HUES64 (cell line): ENCODE measurements around the gene PHC3. TPM values are rescaled to one million over a fixed set of nuclear protein-coding genes. Genes with fewer than 3 reads are reported as not detected.

Experiments used
- H3K27ac ChIP-seq: 2 replicates; pipeline ENCODE4 v1.7.0; 2013; ENCODE audit warnings: low read depth, low read length, inconsistent platforms
- H3K27me3 ChIP-seq: 2 replicates; pipeline ENCODE4 v1.6.1; 2013; ENCODE audit warnings: mild to moderate bottlenecking, low read length; ENCODE audit not compliant: insufficient read depth
- H3K36me3 ChIP-seq: 2 replicates; pipeline ENCODE4 v1.6.1; 2013; ENCODE audit warnings: mild to moderate bottlenecking, low read length; ENCODE audit not compliant: insufficient read depth
- H3K4me1 ChIP-seq: 2 replicates; pipeline ENCODE4 v1.6.1; 2013; ENCODE audit warnings: mild to moderate bottlenecking, low read length, moderate library complexity; ENCODE audit not compliant: insufficient read depth
- H3K4me3 ChIP-seq: 2 replicates; pipeline ENCODE4 v1.5.1; 2013; ENCODE audit warnings: mild to moderate bottlenecking, low read length, moderate library complexity
- H3K9ac ChIP-seq: 2 replicates; pipeline ENCODE4 v1.6.1; 2013; ENCODE audit warnings: mild to moderate bottlenecking, low read depth, low read length
- H3K9me3 ChIP-seq: 2 replicates; pipeline ENCODE4 v1.6.1; 2013; ENCODE audit warnings: low read depth, low read length; ENCODE audit not compliant: insufficient read depth
- WGBS: fragments of 150-250, 120-280 bp; methylation state at CpG from one replicate; pipeline ENCODE4 v1.1.7; 2013; ENCODE audit warnings: missing lambda C conversion rate; 5-methylcytosine and 5-hydroxymethylcytosine counted together
- polyA plus RNA-seq, 2 experiments: library from polyadenylated mRNA; stranded (reverse); fragments of 50-300 nt; gene quantifications; one replicate each; pipeline ENCODE4 v1.2.3, GENCODE V29; 2013

Gene PHC3
- 12.8 TPM for polyA plus RNA-seq (2013, experiment 1 of 2)
- polyA plus RNA-seq (2013, experiment 2 of 2): 11.6 TPM

GRCh38 chr3:170180908-170181885 is at the start of gene PHC3:
PHC3 (minus strand) TSS chr3:170181733; CDS start chr3:170181715, 18 bp downstream.
- peak within 1 kb of the TSS; percentile 99 for H3K4me3 ChIP-seq
- under 1% methylated on average over 71 of the region's 71 CpGs for WGBS
- H3K4me1 ChIP-seq: peaks cover 16% of the 10 kb centered on the region
- H3K27me3 ChIP-seq: no peaks in the 10 kb centered on the region
- no peaks in the 10 kb centered on the region for H3K9me3 ChIP-seq
- H3K36me3 ChIP-seq: peaks cover 27% of the 10 kb centered on the region
- H3K9ac ChIP-seq: peak within 1 kb of the TSS; percentile 89
- peak within 1 kb of the TSS; percentile 76 for H3K27ac ChIP-seq

GRCh38 chr3:170228093-170228766 is 46.7 kb upstream of the PHC3 start:
- peaks cover 29% of the 10 kb centered on the region for H3K4me1 ChIP-seq
- no peaks in the 10 kb centered on the region for H3K36me3 ChIP-seq
- no peak overlapping the region for H3K27ac ChIP-seq
- no peaks in the 10 kb centered on the region for H3K27me3 ChIP-seq
- WGBS: 90% methylated on average over 2 of the region's 2 CpGs
- no peak overlapping the region for H3K9ac ChIP-seq
- H3K4me3 ChIP-seq: no peak overlapping the region
- no peaks in the 10 kb centered on the region for H3K9me3 ChIP-seq

GRCh38 chr3:170226426-170226960 is 45.0 kb upstream of the PHC3 start:
- H3K9ac ChIP-seq: no peak overlapping the region
- no peaks in the 10 kb centered on the region for H3K9me3 ChIP-seq
- WGBS: 80% methylated on average over 1 of the region's 1 CpG
- H3K4me1 ChIP-seq: peaks cover 29% of the 10 kb centered on the region
- H3K27ac ChIP-seq: no peak overlapping the region
- no peak overlapping the region for H3K4me3 ChIP-seq
- H3K36me3 ChIP-seq: no peaks in the 10 kb centered on the region
- no peaks in the 10 kb centered on the region for H3K27me3 ChIP-seq

- H3K27ac ChIP-seq: no peak overlapping the region
- H3K36me3 ChIP-seq: no peaks in the 10 kb centered on the region
- no peak overlapping the region; the same call in 1 of the 2 replicates for H3K4me3 ChIP-seq
- 100% methylated on average over 1 of the region's 1 CpG for WGBS
- H3K9me3 ChIP-seq: no peaks in the 10 kb centered on the region
- H3K4me1 ChIP-seq: peaks cover 29% of the 10 kb centered on the region
- no peaks in the 10 kb centered on the region for H3K27me3 ChIP-seq
- H3K9ac ChIP-seq: no peak overlapping the region
These were observed 43.6 kb upstream of the PHC3 start for GRCh38 chr3:170225166-170225565.

GRCh38 chr3:170222647-170223541 is 41.4 kb upstream of the PHC3 start:
- Histone ChIP-seq H3K4me3 (peak overlapping the region; percentile 85), H3K27me3 (no peaks in the 10 kb centered on the region), H3K9me3 (no peaks in the 10 kb centered on the region), H3K36me3 (no peaks in the 10 kb centered on the region), H3K9ac (peak overlapping the region; percentile 98), H3K4me1 (peaks cover 29% of the 10 kb centered on the region), H3K27ac (peak overlapping the region; percentile 96)
- 1% methylated on average over 42 of the region's 42 CpGs for WGBS

- WGBS: 2% methylated on average over 60 of the region's 60 CpGs
- Histone ChIP-seq H3K4me3 (peak within 1 kb of the TSS; percentile 85), H3K9me3 (no peaks in the 10 kb centered on the region), H3K36me3 (no peaks in the 10 kb centered on the region), H3K27me3 (no peaks in the 10 kb centered on the region), H3K9ac (peak within 1 kb of the TSS; percentile 98), H3K27ac (peak within 1 kb of the TSS; percentile 96), H3K4me1 (peaks cover 29% of the 10 kb centered on the region)
These were observed 40.6 kb upstream of the PHC3 start, which contains the start of gene PRKCI for GRCh38 chr3:170221924-170222646. PRKCI (plus strand) TSS chr3:170222424; CDS start chr3:170222670, 246 bp downstream.

GRCh38 chr3:170220871-170221270 is 39.3 kb upstream of the PHC3 start:
- 95% methylated on average over 4 of the region's 4 CpGs for WGBS
- Histone ChIP-seq H3K4me1 (peaks cover 21% of the 10 kb centered on the region), H3K36me3 (no peaks in the 10 kb centered on the region), H3K4me3 (no peak overlapping the region), H3K27ac (no peak overlapping the region), H3K27me3 (no peaks in the 10 kb centered on the region), H3K9me3 (no peaks in the 10 kb centered on the region), H3K9ac (no peak overlapping the region)

GRCh38 chr3:170219850-170220249 is 38.3 kb upstream of the PHC3 start:
- Histone ChIP-seq H3K36me3 (no peaks in the 10 kb centered on the region), H3K27ac (no peak overlapping the region), H3K4me3 (no peak overlapping the region), H3K9ac (no peak overlapping the region), H3K9me3 (no peaks in the 10 kb centered on the region), H3K4me1 (peaks cover 13% of the 10 kb centered on the region; the same call in 1 of the 2 replicates), H3K27me3 (no peaks in the 10 kb centered on the region)
- no CpG with 5 or more reads among the region's 1 CpG for WGBS

GRCh38 chr3:170211668-170212067 is 30.1 kb upstream of the PHC3 start:
- Histone ChIP-seq H3K27me3 (no peaks in the 10 kb centered on the region), H3K36me3 (no peaks in the 10 kb centered on the region), H3K9ac (no peak overlapping the region), H3K4me1 (no peaks in the 10 kb centered on the region), H3K27ac (no peak overlapping the region), H3K4me3 (no peak overlapping the region), H3K9me3 (0 out of 2 replicates have a peak, but pooled peaks cover 10% of the 10 kb centered on the region)
- 75% methylated on average over 1 of the region's 1 CpG for WGBS

GRCh38 chr3:170207717-170208116 is 26.2 kb upstream of the PHC3 start:
- Histone ChIP-seq H3K4me1 (peaks cover 7% of the 10 kb centered on the region; the same call in 1 of the 2 replicates), H3K36me3 (no peaks in the 10 kb centered on the region), H3K9ac (no peak overlapping the region), H3K9me3 (0 out of 2 replicates have a peak, but pooled peaks cover 10% of the 10 kb centered on the region), H3K27me3 (no peaks in the 10 kb centered on the region), H3K4me3 (no peak overlapping the region), H3K27ac (no peak overlapping the region)
- 73% methylated on average over 6 of the region's 6 CpGs for WGBS
